Measurements from ENCODE around the gene ANKRD2.
"Not testable (repeated sequence)": the region's sequence is repeated elsewhere in the genome, so short reads cannot be mapped to it uniquely, and the experiment has no call there.

Gene ANKRD2

GRCh38 chr10:97546456-97547270, 25.9 kb upstream of the ANKRD2 start:
- no peak for DNase-seq (ENCODE audit: low spot score)

- DNase-seq (ENCODE audit: low spot score), result no peak
Observed at GRCh38 chr10:97547271-97547600, 25.3 kb upstream of the ANKRD2 start.

GRCh38 chr10:97547962-97548361, 24.6 kb upstream of the ANKRD2 start:
- peak; percentile 43 for DNase-seq (ENCODE audit: low spot score)

- DNase-seq (ENCODE audit: low spot score), result no peak
Observed at GRCh38 chr10:97548828-97549455, 23.6 kb upstream of the ANKRD2 start.

- no peak for DNase-seq (ENCODE audit: low spot score)
Observed at GRCh38 chr10:97549587-97550322, 22.8 kb upstream of the ANKRD2 start.

- DNase-seq (ENCODE audit: low spot score), result no peak
Observed at GRCh38 chr10:97550336-97551149, 22.0 kb upstream of the ANKRD2 start.

- no peak for DNase-seq (ENCODE audit: low spot score)
Observed at GRCh38 chr10:97551271-97551670, 21.3 kb upstream of the ANKRD2 start.

GRCh38 chr10:97553575-97554031, 19.0 kb upstream of the ANKRD2 start:
- DNase-seq (ENCODE audit: low spot score), result peak; percentile 76

- DNase-seq (ENCODE audit: low spot score), result not testable (repeated sequence)
Observed at GRCh38 chr10:97554336-97554735, 18.2 kb upstream of the ANKRD2 start.

GRCh38 chr10:97555541-97555940, 17.0 kb upstream of the ANKRD2 start:
- DNase-seq (ENCODE audit: low spot score), result peak; percentile 56

GRCh38 chr10:97560731-97561381, 11.7 kb upstream of the ANKRD2 start:
- DNase-seq (ENCODE audit: low spot score), result peak; percentile 93

- DNase-seq (ENCODE audit: low spot score), result peak; percentile 56
Observed at GRCh38 chr10:97561386-97562077, 11.0 kb upstream of the ANKRD2 start.

- DNase-seq (ENCODE audit: low spot score), result not testable (repeated sequence)
Observed at GRCh38 chr10:97562329-97562728, 10.2 kb upstream of the ANKRD2 start.

- no peak for DNase-seq (ENCODE audit: low spot score)
Observed at GRCh38 chr10:97563337-97563736, 9.2 kb upstream of the ANKRD2 start.

- no peak for DNase-seq (ENCODE audit: low spot score)
Observed at GRCh38 chr10:97564776-97565175, 7.8 kb upstream of the ANKRD2 start.

GRCh38 chr10:97566336-97566996, 6.1 kb upstream of the ANKRD2 start:
- DNase-seq (ENCODE audit: low spot score), result no peak

- no peak for DNase-seq (ENCODE audit: low spot score)
Observed at GRCh38 chr10:97567891-97568290, 4.7 kb upstream of the ANKRD2 start.

GRCh38 chr10:97570146-97570788, 2.3 kb upstream of the ANKRD2 start:
- DNase-seq (ENCODE audit: low spot score), result no peak

GRCh38 chr10:97570789-97571471, 1.6 kb upstream of the ANKRD2 start:
- no peak for DNase-seq (ENCODE audit: low spot score)
